Myocyte (in vitro differentiated cells): ENCODE measurements around the gene CLASP1. TPM values are rescaled to one million over a fixed set of nuclear protein-coding genes. Genes with fewer than 3 reads are reported as not detected.

Source experiments
- DNase-seq: peaks from one replicate; pipeline ENCODE4 v3.0.0-alpha.2; 2012; ENCODE audit warnings: low read depth
- total RNA-seq: library from RNA; depleted of rRNA; stranded (reverse); fragments of >200 nt; gene quantifications from 2 replicates; pipeline ENCODE4 v1.2.3, GENCODE V29; 2014

CLASP1 gene
- total RNA-seq, 1 donor from 2014 or later, result 43.9 TPM

- no peak for DNase-seq
These were observed 103.3 kb downstream of the CLASP1 start for GRCh38 chr2:121545913-121546312.

GRCh38 chr2:121545257-121545656 is 104.0 kb downstream of the CLASP1 start:
- DNase-seq, result no peak

- no peak for DNase-seq
These were observed 107.8 kb downstream of the CLASP1 start for GRCh38 chr2:121541495-121541894.

GRCh38 chr2:121539750-121540469 is 109.4 kb downstream of the CLASP1 start:
- no peak for DNase-seq

GRCh38 chr2:121536850-121537557 is 112.3 kb downstream of the CLASP1 start:
- no peak for DNase-seq

- no peak for DNase-seq
These were observed 112.9 kb downstream of the CLASP1 start for GRCh38 chr2:121536347-121536746.

GRCh38 chr2:121534007-121534406 is 115.3 kb downstream of the CLASP1 start:
- no peak for DNase-seq

GRCh38 chr2:121532894-121533293 is 116.4 kb downstream of the CLASP1 start:
- DNase-seq, result no peak

GRCh38 chr2:121532347-121532766 is 116.9 kb downstream of the CLASP1 start:
- peak; percentile 52 for DNase-seq

GRCh38 chr2:121530212-121530705 is 119.0 kb downstream of the CLASP1 start:
- peak; percentile 82 for DNase-seq

- peak; percentile 75 for DNase-seq
These were observed 119.6 kb downstream of the CLASP1 start for GRCh38 chr2:121529439-121530211.

- no peak for DNase-seq
These were observed 122.1 kb downstream of the CLASP1 start for GRCh38 chr2:121527009-121527682.

GRCh38 chr2:121524685-121525425 is 124.4 kb downstream of the CLASP1 start:
- DNase-seq, result no peak

GRCh38 chr2:121521359-121521758 is 127.9 kb downstream of the CLASP1 start:
- DNase-seq, result peak; percentile 64

- no peak for DNase-seq
These were observed 128.6 kb downstream of the CLASP1 start for GRCh38 chr2:121520641-121520994.

- no peak for DNase-seq
These were observed 129.3 kb downstream of the CLASP1 start for GRCh38 chr2:121519732-121520640.

GRCh38 chr2:121519153-121519552 is 130.1 kb downstream of the CLASP1 start:
- peak; percentile 34 for DNase-seq

- no peak for DNase-seq
These were observed 135.5 kb downstream of the CLASP1 start for GRCh38 chr2:121513597-121514333.

- no peak for DNase-seq
These were observed 138.4 kb downstream of the CLASP1 start for GRCh38 chr2:121510857-121511256.
